Measurements from ENCODE around the gene KIF11.
"Not testable (repeated sequence)": the region's sequence is repeated elsewhere in the genome, so short reads cannot be mapped to it uniquely, and the experiment has no call there.

Gene KIF11

GRCh38 chr10:92592761-92593618 is at the start of gene KIF11:
KIF11 (plus strand) TSS chr10:92593130; CDS start chr10:92593376, 246 bp downstream.
- peak; percentile 96 for DNase-seq (ENCODE audit: low spot score)

DNA sequence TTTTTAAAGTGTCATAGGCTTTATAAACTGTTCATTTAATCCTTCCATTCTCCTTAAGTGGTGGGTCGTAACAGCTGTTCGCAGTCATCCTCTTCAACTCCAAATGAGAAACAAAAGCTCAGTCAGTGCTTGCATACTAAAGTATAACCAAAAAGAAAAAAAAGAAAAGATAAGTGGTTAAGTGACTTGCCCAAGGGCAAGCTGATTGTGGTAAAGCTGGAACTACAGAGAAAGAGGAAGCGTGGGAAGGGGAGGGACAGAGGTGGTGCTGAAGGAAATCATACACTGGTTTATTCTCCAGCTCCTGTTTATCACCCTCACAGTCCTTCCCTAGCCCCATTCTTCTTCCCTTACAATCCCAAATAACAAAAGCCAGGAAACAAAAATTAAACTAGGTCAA is 48.6 kb upstream of the KIF11 start:
- no peak for DNase-seq (ENCODE audit: low spot score)

DNA sequence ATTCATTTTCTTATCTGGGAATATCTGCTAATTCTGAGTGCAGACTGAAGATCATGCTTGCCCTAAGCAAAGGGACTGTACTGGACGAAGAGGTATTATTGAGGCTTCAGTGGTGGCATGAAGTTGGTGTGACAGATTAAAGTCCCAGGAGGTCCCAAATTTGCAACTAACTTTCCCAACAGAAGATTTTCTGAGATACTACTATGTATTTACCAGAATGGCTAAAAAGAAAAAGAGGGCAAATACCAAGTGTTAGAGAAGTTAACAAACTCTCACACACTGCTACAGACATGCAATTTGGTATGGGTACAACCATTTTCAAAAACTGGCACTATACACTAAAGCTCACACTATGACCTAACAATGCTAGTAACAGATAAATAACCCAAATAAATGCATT is 47.4 kb upstream of the KIF11 start:
- no peak for DNase-seq (ENCODE audit: low spot score)

DNA sequence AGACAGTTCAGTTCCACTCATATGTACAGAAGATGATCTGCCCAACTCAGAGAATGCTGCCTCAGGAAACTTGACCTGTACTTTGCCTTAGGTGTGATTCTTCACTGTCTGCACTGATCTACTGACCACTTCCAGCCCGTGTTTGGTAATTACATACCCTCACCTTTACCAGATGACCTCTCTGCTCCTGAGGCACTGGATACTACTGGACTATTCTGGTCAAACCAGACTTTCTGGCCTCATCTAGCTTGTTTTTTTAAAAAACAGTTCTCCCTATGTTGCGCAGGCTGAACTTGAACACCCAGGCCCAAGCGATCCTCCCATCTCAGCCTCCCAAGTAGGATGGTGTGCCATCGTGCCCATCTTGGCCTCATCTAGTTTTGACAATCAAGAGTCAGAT is 45.3 kb upstream of the KIF11 start:
- no peak for DNase-seq (ENCODE audit: low spot score)

DNA sequence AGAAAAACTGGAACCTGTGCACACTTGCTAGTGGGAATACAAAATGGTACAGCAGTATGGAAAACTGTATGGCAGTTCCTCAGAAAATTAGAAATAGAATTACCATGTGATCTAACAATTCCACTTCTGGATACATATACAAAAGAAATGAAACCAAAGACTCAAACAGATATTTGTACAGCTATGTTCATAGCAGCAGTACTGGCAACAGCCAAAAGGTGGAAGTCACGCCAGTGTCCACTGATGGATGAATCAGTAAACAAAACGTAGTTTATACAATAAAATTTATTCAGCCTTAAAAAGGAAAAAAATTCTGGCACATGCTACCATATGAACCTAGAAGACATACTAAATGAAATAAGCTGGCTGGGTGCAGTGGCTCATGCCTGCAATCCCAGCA is 42.0 kb upstream of the KIF11 start:
- no peak for DNase-seq (ENCODE audit: low spot score)

- DNase-seq (ENCODE audit: low spot score): no peak
These were observed 40.6 kb upstream of the KIF11 start for GRCh38 chr10:92552310-92552709.

DNA sequence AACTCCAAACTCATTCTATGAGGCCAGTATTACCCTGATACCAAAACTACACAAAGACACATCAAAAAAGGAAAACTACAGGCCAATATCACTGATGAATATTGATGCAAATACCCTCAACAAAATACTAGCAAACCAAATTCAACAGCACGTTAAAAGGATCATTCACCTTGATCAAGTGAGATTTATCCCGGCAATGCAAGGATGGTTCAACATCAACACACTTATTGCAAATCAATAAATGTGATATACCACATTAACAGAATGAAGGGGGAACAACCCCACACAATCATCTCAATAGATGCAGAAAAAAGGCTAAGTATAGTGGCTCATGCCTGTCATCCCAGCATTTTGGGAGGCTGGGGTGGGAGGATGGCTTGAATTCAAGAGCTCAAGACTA is 39.0 kb upstream of the KIF11 start:
- no peak for DNase-seq (ENCODE audit: low spot score)

DNA sequence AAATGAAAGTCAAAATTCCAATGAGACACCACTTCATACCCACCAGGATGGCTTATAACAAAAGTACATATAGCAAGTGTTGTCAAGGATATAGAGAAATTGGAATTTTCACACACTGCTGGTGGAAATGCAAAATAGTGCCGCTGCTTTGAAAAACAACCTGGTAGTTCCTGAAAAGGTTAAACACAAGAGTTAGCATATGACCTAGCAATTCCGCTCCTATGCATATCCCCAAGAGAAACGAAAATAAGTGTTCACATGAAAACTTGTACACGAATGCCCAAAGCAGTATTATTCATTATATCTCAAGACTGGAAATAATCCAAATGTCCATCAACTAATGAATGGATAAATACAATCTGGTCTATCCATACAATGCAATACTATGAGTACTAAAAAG is 33.9 kb upstream of the KIF11 start:
- DNase-seq (ENCODE audit: low spot score): no peak

DNA sequence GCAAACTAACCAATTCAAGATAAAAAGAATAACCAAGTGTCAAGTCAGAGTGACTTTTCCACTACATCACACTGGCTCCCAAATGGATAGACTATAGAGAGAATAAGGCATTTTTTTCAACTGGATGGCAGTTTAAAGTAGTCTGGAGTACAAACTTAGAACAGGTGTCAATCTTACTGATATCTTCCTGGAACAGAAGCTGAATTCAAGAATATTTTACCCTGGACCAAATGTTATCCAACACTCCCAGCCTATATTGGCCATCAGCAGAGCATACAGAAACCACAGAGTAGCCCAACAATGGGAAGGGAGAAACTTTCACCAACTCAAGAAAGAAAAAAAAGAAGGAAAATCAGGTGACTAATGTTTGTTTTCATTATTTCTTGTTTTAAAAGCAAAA is 30.5 kb upstream of the KIF11 start:
- DNase-seq (ENCODE audit: low spot score): no peak

GRCh38 chr10:92567952-92568600 is 24.9 kb upstream of the KIF11 start:
- DNase-seq (ENCODE audit: low spot score): no peak

DNA sequence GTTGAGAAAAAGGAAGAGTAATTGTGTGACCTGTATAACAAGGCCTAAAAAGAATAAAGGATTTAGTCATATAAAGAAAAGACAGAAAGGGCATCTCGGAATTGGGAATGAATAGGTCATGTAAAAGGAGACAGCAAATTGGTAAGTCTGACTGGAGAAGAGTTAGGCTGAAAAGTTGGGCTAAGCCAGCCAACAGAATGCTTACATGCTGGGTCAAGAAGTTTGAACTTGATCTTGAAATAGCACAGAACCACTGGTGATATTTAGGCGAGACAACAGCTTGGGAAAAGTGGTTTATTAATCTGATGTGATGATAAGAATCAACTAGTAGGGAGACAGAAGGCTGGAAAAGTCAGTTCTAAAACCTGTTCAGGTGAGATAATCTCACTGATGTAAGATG is 23.9 kb upstream of the KIF11 start:
- DNase-seq (ENCODE audit: low spot score): no peak

- not testable (repeated sequence) for DNase-seq (ENCODE audit: low spot score)
These were observed 23.3 kb upstream of the KIF11 start for GRCh38 chr10:92569663-92570062.

DNA sequence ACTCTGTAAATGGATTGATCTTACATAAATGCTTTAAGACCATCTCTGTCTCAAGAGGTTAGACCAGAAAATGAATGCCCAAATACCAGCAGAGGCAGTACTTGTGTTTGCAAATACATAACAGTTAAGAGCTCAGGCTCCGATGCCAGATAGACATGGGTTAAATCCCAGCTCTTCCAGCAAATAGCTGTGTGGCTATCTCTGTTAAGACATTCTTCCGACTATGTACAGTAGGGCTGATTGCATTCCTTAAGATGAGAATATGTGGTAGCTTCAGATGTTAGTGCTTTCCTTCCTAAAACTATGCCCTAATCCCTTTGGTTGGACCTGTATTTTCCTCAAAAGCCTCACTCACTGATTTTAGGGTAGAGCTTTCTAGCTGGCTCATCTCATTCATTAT is 21.3 kb upstream of the KIF11 start:
- peak; percentile 54 for DNase-seq (ENCODE audit: low spot score)

- DNase-seq (ENCODE audit: low spot score): no peak
These were observed 20.4 kb upstream of the KIF11 start for GRCh38 chr10:92572362-92573090.

GRCh38 chr10:92573091-92573797 is 19.7 kb upstream of the KIF11 start:
- peak; percentile 59 for DNase-seq (ENCODE audit: low spot score)

DNA sequence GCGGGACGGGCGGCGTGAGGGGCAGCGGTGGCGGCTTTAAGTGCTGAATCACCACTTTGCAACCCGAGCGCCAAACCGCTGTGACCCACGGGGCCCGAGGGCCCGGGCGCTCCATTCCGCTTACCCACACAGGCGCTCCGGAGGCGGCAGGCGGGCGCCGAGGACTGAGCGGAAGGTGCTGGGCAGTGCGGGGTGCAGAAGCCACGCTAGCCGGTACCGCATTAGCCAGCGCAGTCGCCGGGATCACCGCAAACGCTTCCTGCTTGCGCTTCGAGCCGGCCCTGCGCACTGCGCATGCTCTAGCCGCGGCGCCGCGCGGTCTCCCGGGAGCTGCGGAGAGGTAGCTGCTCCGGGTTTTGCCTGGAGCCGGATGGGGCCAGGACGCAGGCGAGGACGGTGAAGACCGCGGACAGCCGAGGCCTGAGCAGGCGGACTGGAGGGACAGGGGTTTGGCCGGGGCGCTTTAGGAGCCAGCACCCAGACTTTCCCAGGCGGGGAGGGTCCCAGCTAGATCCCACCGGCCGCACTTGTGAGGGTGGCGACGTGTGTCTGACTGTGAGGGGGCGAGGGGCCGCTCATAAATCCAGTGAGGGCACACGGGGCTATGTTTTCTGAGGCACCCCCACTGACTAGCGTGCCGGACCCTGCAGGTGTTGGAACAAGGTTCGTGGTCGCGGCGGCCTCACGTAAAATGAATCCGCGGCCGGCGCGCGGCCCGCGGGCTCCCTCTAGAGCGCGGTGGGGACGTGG is 19.0 kb upstream of the KIF11 start, which contains the start of gene IDE:
Gene IDE (minus strand): TSS at position 296 of the 750 bp plus-strand sequence. CDS start 74 bp downstream, at position 222.
- DNase-seq (ENCODE audit: low spot score): peak; percentile 94

GRCh38 chr10:92574548-92575261 is 18.2 kb upstream of the KIF11 start:
- DNase-seq (ENCODE audit: low spot score): peak; percentile 52

DNA sequence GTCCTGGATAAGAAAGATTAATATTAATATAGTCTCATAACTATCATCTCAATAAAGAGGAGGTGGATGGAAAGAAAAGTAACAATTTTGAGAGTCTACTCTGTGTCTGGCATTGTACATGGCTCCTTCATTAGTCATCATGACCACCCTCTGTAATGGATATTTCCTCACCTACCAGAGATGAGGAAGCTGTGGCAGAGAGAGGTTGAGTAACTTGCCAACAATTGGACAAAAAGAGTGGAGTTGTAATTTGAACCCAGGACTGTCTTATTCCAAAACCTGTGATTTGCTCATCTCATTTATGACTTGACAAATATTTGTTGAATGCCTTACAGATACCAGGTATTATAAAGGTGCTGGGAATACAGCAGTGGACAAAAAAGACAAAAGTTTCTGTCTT is 17.0 kb upstream of the KIF11 start:
- DNase-seq (ENCODE audit: low spot score): no peak

DNA sequence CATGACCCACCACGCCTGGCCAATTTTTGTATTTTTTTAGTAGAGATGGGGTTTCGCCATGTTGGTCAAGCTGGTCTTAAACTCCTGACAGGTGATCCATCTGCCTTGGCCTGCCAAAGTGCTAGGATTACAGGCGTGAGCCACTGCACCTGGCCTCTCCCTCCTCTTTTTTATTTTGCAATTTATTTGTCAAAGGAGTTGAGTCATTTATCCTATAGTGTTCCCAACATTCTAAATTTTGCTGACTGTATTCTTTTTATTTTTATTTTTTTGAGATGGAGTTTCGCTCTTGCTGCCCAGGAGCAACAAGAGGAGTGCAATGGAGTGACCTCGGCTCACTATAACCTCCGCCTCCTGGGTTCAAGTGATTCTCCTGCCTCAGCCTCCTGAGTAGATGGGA is 10.6 kb upstream of the KIF11 start:
- DNase-seq (ENCODE audit: low spot score): not testable (repeated sequence)
